HG02870 (cell line): ENCODE data around the gene SNAP25.

Experiments used
- ATAC-seq: cut with Tn5 transposase; IDR thresholded peaks from one replicate; pipeline ENCODE4 v1.9.1; 2021; ENCODE audit warnings: mild to moderate bottlenecking, moderate library complexity; ENCODE audit not compliant: unreplicated experiment

Gene SNAP25

GRCh38 chr20:10328897-10329255 is 110.2 kb downstream of the SNAP25 start:
- no peak for ATAC-seq

- ATAC-seq = no peak
These were observed 110.9 kb downstream of the SNAP25 start for GRCh38 chr20:10329387-10330005.

GRCh38 chr20:10330071-10330470 is 111.4 kb downstream of the SNAP25 start:
- ATAC-seq = no peak

GRCh38 chr20:10332656-10333415 is 114.2 kb downstream of the SNAP25 start:
- ATAC-seq = no peak

GRCh38 chr20:10336959-10337729 is 118.5 kb downstream of the SNAP25 start:
- no peak for ATAC-seq

GRCh38 chr20:10338426-10339180 is 120.0 kb downstream of the SNAP25 start:
- ATAC-seq = no peak

- no peak for ATAC-seq
These were observed 121.0 kb downstream of the SNAP25 start for GRCh38 chr20:10339609-10340008.

- ATAC-seq = no peak
These were observed 123.5 kb downstream of the SNAP25 start for GRCh38 chr20:10342152-10342551.

GRCh38 chr20:10344953-10345352 is 126.3 kb downstream of the SNAP25 start:
- no peak for ATAC-seq

- no peak for ATAC-seq
These were observed 128.7 kb downstream of the SNAP25 start for GRCh38 chr20:10347086-10347880.

GRCh38 chr20:10349118-10349517 is 130.5 kb downstream of the SNAP25 start:
- no peak for ATAC-seq

- ATAC-seq = no peak
These were observed 131.7 kb downstream of the SNAP25 start for GRCh38 chr20:10350188-10350842.

- ATAC-seq = no peak
These were observed 134.5 kb downstream of the SNAP25 start for GRCh38 chr20:10352934-10353824.

- ATAC-seq = no peak
These were observed 138.0 kb downstream of the SNAP25 start for GRCh38 chr20:10356628-10357027.
